Glutamatergic neuron (in vitro differentiated cells): ENCODE data around the gene CHD5. TPM values are rescaled to one million over a fixed set of nuclear protein-coding genes. Genes with fewer than 3 reads are reported as not detected.
A peak's percentile ranks its signal among the peaks of the same experiment; 100 is the strongest.
"Not testable (repeated sequence)": the region's sequence is repeated elsewhere in the genome, so short reads cannot be mapped to it uniquely, and the experiment has no call there.

Source experiments
- DNase-seq: peaks from one replicate; pipeline ENCODE4 v3.0.0; 2022
- H3K27ac Mint-ChIP-seq: one replicate; pipeline ENCODE4 v1.8.0; 2020; ENCODE audit warnings: mild to moderate bottlenecking, mixed read lengths, inconsistent platforms; ENCODE audit not compliant: unreplicated experiment
- H3K27me3 Mint-ChIP-seq: one replicate; pipeline ENCODE4 v1.8.0; 2020; ENCODE audit warnings: mild to moderate bottlenecking, moderate library complexity, mixed read lengths, inconsistent platforms; ENCODE audit not compliant: unreplicated experiment
- H3K36me3 Mint-ChIP-seq: one replicate; pipeline ENCODE4 v1.8.0; 2020; ENCODE audit warnings: mild to moderate bottlenecking, mixed read lengths, inconsistent platforms; ENCODE audit not compliant: unreplicated experiment
- H3K4me1 Mint-ChIP-seq: one replicate; pipeline ENCODE4 v1.8.0; 2020; ENCODE audit warnings: mild to moderate bottlenecking, low read depth, mixed read lengths, inconsistent platforms; ENCODE audit not compliant: unreplicated experiment
- H3K4me3 Mint-ChIP-seq: one replicate; pipeline ENCODE4 v1.8.0; 2020; ENCODE audit warnings: mild to moderate bottlenecking, mixed read lengths, inconsistent platforms; ENCODE audit not compliant: unreplicated experiment
- H3K9me3 Mint-ChIP-seq: one replicate; pipeline ENCODE4 v1.8.0; 2020; ENCODE audit warnings: mild to moderate bottlenecking, moderate library complexity, mixed read lengths, inconsistent platforms; ENCODE audit not compliant: unreplicated experiment
- total RNA-seq: library from RNA; stranded (reverse); fragmentation: NEBNext Ultra II Directional; extraction: Animal tissue kit (Norgen Biotek cat#: 25700); gene quantifications from one replicate; pipeline ENCODE4 v1.2.1, GENCODE V29; 2021; ENCODE audit not compliant: unreplicated experiment
- TF ChIP-seq, protein P1 (sequence below): fragments of 200-600 bp; sonication (generic); IDR thresholded peaks from one replicate; pipeline ENCODE4 v1.5.0; 2021; ENCODE audit not compliant: partially characterized antibody, unreplicated experiment

CHD5 gene
- total RNA-seq, 1 donor from 2014 or later, result 0.96 TPM

DNA sequence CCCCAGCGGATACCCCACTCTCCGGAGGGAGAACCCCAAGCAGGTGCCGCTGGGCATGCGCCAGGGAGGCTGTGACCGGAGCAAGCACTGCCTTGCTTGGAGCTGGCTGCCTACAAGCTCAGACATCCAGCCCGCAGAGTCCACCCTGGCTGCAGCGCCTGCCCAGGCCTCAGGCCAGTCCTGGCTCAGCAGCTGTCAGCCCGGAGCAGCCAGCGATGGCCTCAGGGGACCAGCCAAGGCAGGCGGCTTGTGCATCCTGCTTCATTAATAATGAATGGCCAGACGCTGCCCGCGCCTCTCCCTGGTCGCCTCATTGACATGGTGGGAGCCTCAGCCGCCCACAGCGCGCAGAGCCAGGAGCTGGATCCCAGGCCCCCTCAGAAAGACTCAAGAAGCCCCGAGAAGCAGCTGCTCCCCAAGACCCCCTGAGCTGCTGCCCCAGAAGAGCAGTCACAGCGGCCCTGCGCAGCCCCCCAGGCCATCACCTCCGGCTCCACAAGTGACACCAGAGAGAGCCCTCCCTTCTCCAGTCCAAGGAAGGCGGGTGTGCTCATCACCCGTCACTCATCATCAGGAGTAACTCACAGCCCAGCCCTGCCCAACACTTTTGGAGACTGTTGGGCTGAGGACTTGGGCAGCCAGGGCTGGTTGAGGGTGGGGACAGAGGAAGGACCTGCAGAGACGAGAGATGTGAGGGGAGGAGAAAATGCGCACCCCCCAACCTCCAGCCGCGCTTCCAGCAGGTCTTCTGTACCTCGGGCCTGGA is 114.8 kb downstream of the CHD5 start:
- Mint-ChIP-seq H3K27me3 (peaks cover 10% of the 10 kb centered on the region), H3K27ac (peak overlapping the region; percentile 90), H3K4me3 (peak overlapping the region; percentile 84), H3K4me1 (peaks cover 36% of the 10 kb centered on the region), H3K9me3 (peaks cover 7% of the 10 kb centered on the region), H3K36me3 (no peaks in the 10 kb centered on the region)
- DNase-seq, result peak; percentile 97
- TF ChIP-seq, protein P1, sequence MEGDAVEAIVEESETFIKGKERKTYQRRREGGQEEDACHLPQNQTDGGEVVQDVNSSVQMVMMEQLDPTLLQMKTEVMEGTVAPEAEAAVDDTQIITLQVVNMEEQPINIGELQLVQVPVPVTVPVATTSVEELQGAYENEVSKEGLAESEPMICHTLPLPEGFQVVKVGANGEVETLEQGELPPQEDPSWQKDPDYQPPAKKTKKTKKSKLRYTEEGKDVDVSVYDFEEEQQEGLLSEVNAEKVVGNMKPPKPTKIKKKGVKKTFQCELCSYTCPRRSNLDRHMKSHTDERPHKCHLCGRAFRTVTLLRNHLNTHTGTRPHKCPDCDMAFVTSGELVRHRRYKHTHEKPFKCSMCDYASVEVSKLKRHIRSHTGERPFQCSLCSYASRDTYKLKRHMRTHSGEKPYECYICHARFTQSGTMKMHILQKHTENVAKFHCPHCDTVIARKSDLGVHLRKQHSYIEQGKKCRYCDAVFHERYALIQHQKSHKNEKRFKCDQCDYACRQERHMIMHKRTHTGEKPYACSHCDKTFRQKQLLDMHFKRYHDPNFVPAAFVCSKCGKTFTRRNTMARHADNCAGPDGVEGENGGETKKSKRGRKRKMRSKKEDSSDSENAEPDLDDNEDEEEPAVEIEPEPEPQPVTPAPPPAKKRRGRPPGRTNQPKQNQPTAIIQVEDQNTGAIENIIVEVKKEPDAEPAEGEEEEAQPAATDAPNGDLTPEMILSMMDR, result no peak

DNA sequence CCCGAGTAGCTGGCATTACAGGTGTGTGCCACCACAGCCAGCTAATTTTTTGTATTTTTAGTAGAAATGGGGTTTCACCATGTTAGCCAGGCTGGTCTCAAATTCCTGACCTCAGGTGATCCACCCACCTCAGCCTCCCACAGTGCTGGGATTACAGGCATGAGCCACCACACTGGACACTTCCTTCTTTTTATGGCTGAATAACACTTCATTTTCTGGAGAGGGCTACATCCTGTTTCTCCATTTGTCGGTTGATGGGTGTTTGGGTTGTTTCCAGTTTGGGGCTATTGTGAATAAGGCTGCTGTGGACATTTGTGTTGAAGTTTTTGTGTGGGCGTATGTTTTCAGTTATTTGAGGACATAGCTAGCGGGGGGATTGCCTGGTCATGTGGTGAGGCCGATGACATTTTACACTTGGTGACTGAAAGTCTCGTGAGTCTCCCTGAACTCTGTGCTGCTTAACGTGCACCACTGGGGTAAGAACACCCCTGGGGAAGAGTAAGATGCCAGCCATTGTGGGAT is 116.5 kb downstream of the CHD5 start:
- not testable (repeated sequence) for H3K36me3 Mint-ChIP-seq, DNase-seq, H3K9me3 Mint-ChIP-seq
- H3K4me1 Mint-ChIP-seq, result peaks cover 35% of the 10 kb centered on the region
- peaks cover 12% of the 10 kb centered on the region for H3K27me3 Mint-ChIP-seq
- peak overlapping the region; percentile 56 for H3K4me3 Mint-ChIP-seq
- H3K27ac Mint-ChIP-seq, result peak overlapping the region; percentile 90

DNA sequence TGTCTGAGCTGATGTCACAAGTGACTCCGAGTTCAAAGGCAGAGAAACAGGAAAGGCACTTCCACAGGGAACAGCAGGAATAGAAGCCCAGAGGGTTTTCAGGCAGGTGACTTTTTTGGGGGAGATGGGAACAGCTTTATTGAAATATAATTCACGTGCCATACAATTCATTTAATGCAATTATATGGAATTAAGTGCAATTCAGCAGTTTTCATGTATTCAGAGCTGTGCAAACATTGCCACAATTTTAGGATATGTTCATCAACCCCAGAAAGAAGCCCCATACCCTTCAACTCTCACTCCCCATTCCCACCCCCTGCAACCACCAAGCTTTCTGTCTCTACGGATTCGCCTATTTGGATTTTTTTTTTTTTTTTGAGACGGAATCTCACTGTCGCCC is 117.5 kb downstream of the CHD5 start:
- H3K4me1 Mint-ChIP-seq, result peaks cover 35% of the 10 kb centered on the region
- H3K9me3 Mint-ChIP-seq, result peaks cover 9% of the 10 kb centered on the region
- no peak overlapping the region for H3K27ac Mint-ChIP-seq
- H3K4me3 Mint-ChIP-seq, result no peak overlapping the region
- DNase-seq, result no peak
- TF ChIP-seq, protein P1, result no peak
- H3K27me3 Mint-ChIP-seq, result peaks cover 12% of the 10 kb centered on the region
- no peaks in the 10 kb centered on the region for H3K36me3 Mint-ChIP-seq

DNA sequence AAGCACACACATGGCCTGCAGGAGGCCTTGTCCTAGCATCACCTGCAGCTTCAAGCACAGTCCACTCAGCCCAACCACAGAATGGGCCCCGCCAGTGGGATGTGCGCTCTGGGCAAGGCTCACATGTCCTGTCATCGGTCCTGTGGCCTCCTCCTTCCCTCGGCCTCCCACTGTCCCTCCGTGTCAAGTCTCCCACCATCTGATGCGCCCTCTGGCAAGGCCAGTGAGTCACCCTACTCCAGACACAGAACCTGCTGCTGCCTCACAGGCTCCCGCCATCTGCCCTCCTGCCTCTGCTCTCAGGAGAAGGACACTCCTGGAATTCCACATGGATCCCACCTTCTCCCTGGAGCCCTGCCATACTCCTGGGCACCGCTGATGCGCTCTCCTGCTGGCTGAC is 120.3 kb downstream of the CHD5 start:
- Mint-ChIP-seq H3K9me3 (peaks cover 11% of the 10 kb centered on the region), H3K27me3 (peaks cover 5% of the 10 kb centered on the region), H3K36me3 (no peaks in the 10 kb centered on the region), H3K4me1 (peaks cover 26% of the 10 kb centered on the region), H3K4me3 (peak overlapping the region; percentile 38), H3K27ac (peak overlapping the region; percentile 28)
- DNase-seq, result no peak
- TF ChIP-seq, protein P1, result no peak

DNA sequence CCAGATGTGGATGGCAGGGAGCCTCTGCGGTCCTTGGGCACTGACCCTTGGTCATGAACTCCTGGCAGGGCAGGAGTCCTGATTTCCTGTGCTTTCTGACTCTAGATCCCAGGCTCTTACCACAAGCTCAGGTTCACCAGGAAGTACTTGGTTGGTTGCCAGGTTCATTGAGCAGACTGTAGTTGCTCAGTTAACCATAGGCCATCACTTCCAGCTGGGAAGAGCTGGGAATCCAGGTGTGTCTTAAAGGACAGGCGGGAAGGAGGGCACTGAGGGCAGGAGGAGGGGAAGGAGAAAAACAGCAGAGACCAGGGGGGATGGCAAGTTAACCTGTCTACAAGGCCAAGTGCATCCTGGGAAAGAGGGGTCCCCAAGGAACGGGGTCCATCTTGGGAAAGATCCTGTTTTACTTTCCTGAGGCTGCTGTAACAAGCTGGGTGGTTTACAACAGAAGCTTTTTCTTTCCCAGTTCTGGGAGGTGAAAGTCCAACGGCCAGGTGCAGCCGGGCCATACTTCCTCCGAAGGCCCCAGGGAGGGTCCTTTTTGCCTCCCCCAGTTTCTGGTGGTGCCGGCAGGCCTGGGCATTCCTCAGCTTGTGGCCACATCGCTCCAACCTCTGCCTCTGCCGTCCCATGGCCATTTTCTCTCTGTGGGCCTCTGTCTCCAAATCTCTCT is 122.8 kb downstream of the CHD5 start:
- peaks cover 19% of the 10 kb centered on the region for H3K4me1 Mint-ChIP-seq
- TF ChIP-seq, protein P1, result no peak
- peaks cover 8% of the 10 kb centered on the region for H3K9me3 Mint-ChIP-seq
- no peak for DNase-seq
- no peak overlapping the region for H3K27ac Mint-ChIP-seq
- peaks cover 4% of the 10 kb centered on the region for H3K27me3 Mint-ChIP-seq
- H3K36me3 Mint-ChIP-seq, result no peaks in the 10 kb centered on the region
- H3K4me3 Mint-ChIP-seq, result no peak overlapping the region
